Measurements from ENCODE around the gene KCNAB2.

GRCh38 chr1:6008084-6008415 lies 37.6 kb upstream of the KCNAB2 start:
- TF ChIP-seq YY1 (IDR thresholded peaks at IDR 0.05; ENCODE audit: insufficient read depth, insufficient read length) (no peak), ZNF274 (IDR thresholded peaks at IDR 0.05; ENCODE audit: low read depth, low read length) (no peak)
